ENCODE measurements around the gene OR10AD1.
A peak's percentile ranks its signal among the peaks of the same experiment; 100 is the strongest.

The OR10AD1 gene

GRCh38 chr12:48189331-48190125 is 13.6 kb downstream of the OR10AD1 start:
- peak; percentile 63 for DNase-seq

- no peak for DNase-seq
These were observed 15.0 kb downstream of the OR10AD1 start for GRCh38 chr12:48187916-48188695.

GRCh38 chr12:48185181-48185919 is 17.7 kb downstream of the OR10AD1 start:
- DNase-seq, result no peak

- no peak for DNase-seq
These were observed 18.6 kb downstream of the OR10AD1 start for GRCh38 chr12:48184549-48184922.

DNA sequence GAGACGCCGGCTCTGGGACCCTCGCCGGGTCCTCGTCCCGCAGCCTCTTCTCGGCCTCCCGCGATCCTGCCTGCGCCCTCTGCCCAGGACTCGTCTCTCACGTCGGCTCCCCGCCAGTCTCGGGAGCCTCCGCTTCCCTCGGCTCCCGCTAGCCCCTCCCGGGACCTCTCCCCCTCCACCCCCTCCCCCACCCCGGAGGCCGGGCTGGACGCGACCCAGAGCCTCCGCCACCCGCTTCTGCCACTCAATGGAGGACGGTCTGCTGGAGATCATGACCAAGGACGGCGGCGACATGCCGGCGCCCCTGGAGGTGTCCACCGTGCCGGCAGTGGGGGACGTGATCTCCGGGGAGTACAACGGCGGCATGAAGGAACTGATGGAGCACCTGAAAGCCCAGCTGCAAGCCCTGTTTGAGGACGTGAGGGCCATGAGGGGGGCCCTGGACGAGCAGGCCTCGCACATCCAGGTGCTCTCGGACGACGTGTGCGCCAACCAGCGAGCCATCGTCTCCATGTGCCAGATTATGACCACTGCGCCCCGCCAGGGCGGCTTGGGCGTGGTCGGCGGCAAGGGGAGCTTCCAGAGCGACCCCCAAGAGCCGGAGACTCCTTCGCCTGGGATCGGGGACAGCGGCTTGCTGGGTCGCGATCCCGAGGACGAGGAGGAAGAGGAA is 19.1 kb downstream of the OR10AD1 start:
- DNase-seq, result peak; percentile 47

- peak; percentile 80 for DNase-seq
These were observed 19.8 kb downstream of the OR10AD1 start, which contains the start of gene CCDC184 for GRCh38 chr12:48183091-48183875. Gene CCDC184 (plus strand): TSS chr12:48183644. CDS start chr12:48184123, 479 bp downstream.

- DNase-seq, result no peak
These were observed 20.5 kb downstream of the OR10AD1 start for GRCh38 chr12:48182631-48183030.

- no peak for DNase-seq
These were observed 22.1 kb downstream of the OR10AD1 start for GRCh38 chr12:48180857-48181495.

GRCh38 chr12:48180424-48180823 is 22.7 kb downstream of the OR10AD1 start:
- no peak for DNase-seq

- no peak for DNase-seq
These were observed 23.6 kb downstream of the OR10AD1 start for GRCh38 chr12:48179466-48179865.

GRCh38 chr12:48177982-48178381 is 25.1 kb downstream of the OR10AD1 start:
- DNase-seq, result no peak

DNA sequence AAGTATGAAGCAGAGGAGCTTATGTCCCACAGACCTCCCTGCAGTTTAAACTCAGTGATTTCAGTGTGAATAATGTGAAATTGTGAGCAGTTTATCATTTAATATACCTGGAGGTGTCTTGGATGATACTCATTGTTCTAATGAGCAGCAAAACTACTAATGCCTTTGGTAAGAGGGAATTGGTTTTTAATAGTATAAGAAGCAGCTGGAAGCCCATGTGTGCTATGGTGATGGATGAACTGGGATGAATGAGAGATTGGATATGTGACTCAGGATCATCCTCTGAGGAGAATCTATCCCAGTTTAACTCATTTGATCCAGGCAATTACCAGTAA is 26.7 kb downstream of the OR10AD1 start:
- DNase-seq, result no peak

GRCh38 chr12:48175613-48176416 is 27.3 kb downstream of the OR10AD1 start:
- no peak for DNase-seq

- DNase-seq, result no peak
These were observed 34.1 kb downstream of the OR10AD1 start for GRCh38 chr12:48169011-48169410.

- peak; percentile 30 for DNase-seq
These were observed 37.8 kb downstream of the OR10AD1 start for GRCh38 chr12:48165089-48165981.

DNA sequence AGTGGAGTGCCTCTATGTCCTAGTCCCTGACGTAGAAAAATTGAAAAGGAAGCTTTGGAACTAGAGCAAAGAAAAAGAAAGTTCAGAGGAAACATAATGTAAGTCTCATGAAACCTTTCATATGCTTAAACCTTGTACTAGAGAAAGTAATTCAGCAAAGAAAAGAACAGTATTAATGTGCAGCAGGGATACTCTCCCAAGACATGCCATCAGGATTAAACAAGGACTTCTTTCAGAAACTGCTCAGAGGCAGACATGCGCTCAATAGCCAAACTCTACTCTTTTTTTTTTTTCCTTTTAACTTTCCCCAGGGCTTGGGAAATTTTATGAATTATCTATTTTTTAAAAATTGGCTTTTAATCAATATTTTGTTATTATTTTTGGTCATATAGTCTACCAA is 38.6 kb downstream of the OR10AD1 start:
- DNase-seq, result no peak

- DNase-seq, result no peak
These were observed 39.8 kb downstream of the OR10AD1 start for GRCh38 chr12:48163150-48163747.

DNA sequence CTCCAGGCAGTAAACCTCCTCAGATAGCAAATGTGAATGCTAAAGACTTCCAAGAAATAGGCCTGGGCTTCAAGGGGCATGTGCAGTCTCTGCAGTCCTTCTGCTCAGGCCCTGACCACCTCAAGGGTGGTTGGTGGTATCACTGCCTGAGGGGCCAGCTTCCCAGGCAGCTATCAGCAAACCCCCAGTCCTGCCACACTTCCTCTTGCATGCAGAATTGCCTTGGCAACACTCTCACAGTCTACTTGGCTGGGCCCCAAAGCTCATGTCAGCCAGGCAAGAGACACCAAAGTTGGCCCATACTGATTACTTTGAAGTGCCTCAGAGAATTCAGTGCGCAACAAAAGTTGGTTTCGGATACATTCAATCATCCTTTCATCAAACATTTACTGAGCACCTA is 42.3 kb downstream of the OR10AD1 start:
- DNase-seq, result peak; percentile 34

DNA sequence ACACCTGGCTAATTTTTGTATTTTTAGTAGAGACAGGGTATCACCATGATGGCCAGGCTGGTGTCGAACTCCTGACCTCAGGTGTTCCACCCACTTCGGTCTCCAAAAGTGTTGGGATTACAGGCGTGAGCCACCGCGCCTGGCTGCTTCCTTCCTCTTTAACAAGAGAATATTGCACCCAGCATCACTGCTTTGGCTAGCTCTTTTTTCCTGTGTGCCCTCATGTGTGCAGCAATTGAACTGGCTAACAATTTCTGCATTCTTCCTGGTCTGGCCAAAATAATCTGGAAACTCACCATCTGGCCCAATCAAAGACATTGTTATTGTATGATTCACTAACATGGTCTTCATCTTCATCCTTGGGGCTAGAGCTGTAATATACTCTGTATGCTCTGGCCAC is 43.0 kb downstream of the OR10AD1 start:
- DNase-seq, result no peak
